Frontal cortex (tissue), 4 donors: ENCODE results near the gene CTSL. TPM values are rescaled to one million over a fixed set of nuclear protein-coding genes. Genes with fewer than 3 reads are reported as not detected.
"Not testable (repeated sequence)": the region's sequence is repeated elsewhere in the genome, so short reads cannot be mapped to it uniquely, and the experiment has no call there.

Source experiments
- DNase-seq, 2 donors: peaks; one replicate each; pipeline ENCODE4 v3.0.0; 2012; ENCODE audit warnings: low spot score in 2 of 2
- FAIRE-seq: peaks from 2 replicates; lab custom pipeline; 2012; peaks lifted over from hg19 to GRCh38; lab: Jason Lieb, UNC
- total RNA-seq: library from RNA; depleted of rRNA; stranded (reverse); fragments of >200 nt; gene quantifications from one replicate; pipeline ENCODE4 v1.2.3, GENCODE V29; 2014
- donor health status: control.
- donor health status: control.
- donor health status: control.

The CTSL gene
- total RNA-seq, 1 donor from 2014 or later: 33.0 TPM

- no peak for FAIRE-seq
- no peak for DNase-seq
Observed at GRCh38 chr9:87717456-87717855, 8.5 kb upstream of the CTSL start.

- DNase-seq (no peak), FAIRE-seq (no peak)
Observed at GRCh38 chr9:87718231-87718630, 7.7 kb upstream of the CTSL start.

GRCh38 chr9:87718852-87719612 lies 6.9 kb upstream of the CTSL start:
- FAIRE-seq (no peak), DNase-seq (no peak)

GRCh38 chr9:87720173-87720572 lies 5.7 kb upstream of the CTSL start:
- FAIRE-seq: no peak
- DNase-seq: no peak

GRCh38 chr9:87722393-87723088 lies 3.4 kb upstream of the CTSL start:
- DNase-seq (no peak), FAIRE-seq (no peak)

GRCh38 chr9:87725356-87725899 lies 491 bp upstream of the CTSL start:
- DNase-seq (peak; percentile 24 to 40), FAIRE-seq (no peak)

GRCh38 chr9:87729246-87729645 lies 3.3 kb downstream of the CTSL start:
- FAIRE-seq: no peak

GRCh38 chr9:87731321-87731720 lies 5.4 kb downstream of the CTSL start:
- no peak for FAIRE-seq
- DNase-seq: no peak

More at GRCh38 chr9:87729246-87729645, 3.3 kb downstream of the CTSL start:
- no peak for DNase-seq

GRCh38 chr9:87732344-87732743 lies 6.4 kb downstream of the CTSL start:
- DNase-seq: no peak
- no peak for FAIRE-seq

GRCh38 chr9:87732756-87733155 lies 6.8 kb downstream of the CTSL start:
- FAIRE-seq: no peak
- DNase-seq: no peak

GRCh38 chr9:87733273-87734052 lies 7.5 kb downstream of the CTSL start:
- FAIRE-seq (no peak), DNase-seq (no peak)

GRCh38 chr9:87734106-87734505 lies 8.2 kb downstream of the CTSL start:
- FAIRE-seq (no peak), DNase-seq (no peak)

- no peak for DNase-seq
- FAIRE-seq: no peak
Observed at GRCh38 chr9:87739546-87739945, 13.6 kb downstream of the CTSL start.

GRCh38 chr9:87740209-87740608 lies 14.3 kb downstream of the CTSL start:
- FAIRE-seq: no peak

GRCh38 chr9:87741326-87741725 lies 15.4 kb downstream of the CTSL start:
- DNase-seq (no peak), FAIRE-seq (no peak)

More at GRCh38 chr9:87740209-87740608, 14.3 kb downstream of the CTSL start:
- no peak for DNase-seq

GRCh38 chr9:87741891-87742290 lies 16.0 kb downstream of the CTSL start:
- DNase-seq (no peak), FAIRE-seq (no peak)

GRCh38 chr9:87742813-87743428 lies 17.0 kb downstream of the CTSL start:
- no peak for FAIRE-seq
- no peak for DNase-seq

GRCh38 chr9:87744247-87744646 lies 18.3 kb downstream of the CTSL start:
- DNase-seq, FAIRE-seq: not testable (repeated sequence)

- DNase-seq: no peak
- FAIRE-seq: no peak
Observed at GRCh38 chr9:87746186-87746585, 20.3 kb downstream of the CTSL start.

- FAIRE-seq (no peak), DNase-seq (no peak)
Observed at GRCh38 chr9:87748881-87749280, 23.0 kb downstream of the CTSL start.
